Astrocyte of the hippocampus (primary cell): ENCODE results near the gene NRROS.
"Not testable (repeated sequence)": the region's sequence is repeated elsewhere in the genome, so short reads cannot be mapped to it uniquely, and the experiment has no call there.

Experiments
- DNase-seq: peaks from one replicate; pipeline ENCODE4 v3.0.0; 2011; ENCODE audit warnings: low read depth, low spot score

Gene NRROS

GRCh38 chr3:196639483-196640296, at the start of gene NRROS:
Gene NRROS, plus strand, starts transcription at chr3:196639694. Its CDS starts 14,846 bp downstream, at chr3:196654540.
- peak; percentile 62 for DNase-seq

GRCh38 chr3:196590279-196590678, 49.2 kb upstream of the NRROS start:
- DNase-seq: no peak

GRCh38 chr3:196596355-196596754, 43.1 kb upstream of the NRROS start:
- DNase-seq: no peak

- DNase-seq: not testable (repeated sequence)
Observed at GRCh38 chr3:196597971-196598733, 41.3 kb upstream of the NRROS start.

- no peak for DNase-seq
Observed at GRCh38 chr3:196599734-196600128, 39.8 kb upstream of the NRROS start.

- no peak for DNase-seq
Observed at GRCh38 chr3:196600359-196600758, 39.1 kb upstream of the NRROS start.

GRCh38 chr3:196602673-196603072, 36.8 kb upstream of the NRROS start:
- no peak for DNase-seq

GRCh38 chr3:196603683-196604082, 35.8 kb upstream of the NRROS start:
- peak; percentile 15 for DNase-seq

GRCh38 chr3:196604548-196604947, 34.9 kb upstream of the NRROS start:
- no peak for DNase-seq

GRCh38 chr3:196608693-196609092, 30.8 kb upstream of the NRROS start:
- DNase-seq: no peak

- DNase-seq: peak; percentile 91
Observed at GRCh38 chr3:196609343-196609775, 30.1 kb upstream of the NRROS start.

- no peak for DNase-seq
Observed at GRCh38 chr3:196609805-196610515, 29.5 kb upstream of the NRROS start.

GRCh38 chr3:196611761-196612483, 27.6 kb upstream of the NRROS start:
- DNase-seq: no peak

- not testable (repeated sequence) for DNase-seq
Observed at GRCh38 chr3:196615234-196615633, 24.3 kb upstream of the NRROS start.

- DNase-seq: no peak
Observed at GRCh38 chr3:196617256-196617655, 22.2 kb upstream of the NRROS start.

GRCh38 chr3:196619223-196619622, 20.3 kb upstream of the NRROS start:
- no peak for DNase-seq

GRCh38 chr3:196619627-196620026, 19.9 kb upstream of the NRROS start:
- DNase-seq: not testable (repeated sequence)

- DNase-seq: peak; percentile 19
Observed at GRCh38 chr3:196620161-196620604, 19.3 kb upstream of the NRROS start.

- DNase-seq: no peak
Observed at GRCh38 chr3:196620684-196621083, 18.8 kb upstream of the NRROS start.

- no peak for DNase-seq
Observed at GRCh38 chr3:196621611-196622010, 17.9 kb upstream of the NRROS start.

GRCh38 chr3:196624067-196624790, 15.3 kb upstream of the NRROS start:
- no peak for DNase-seq
